Liver (tissue), 3 donors: Measurements from ENCODE around the gene BMP6.

ENCODE experiments used
- ATF3 ChIP-seq: IDR thresholded peaks from 2 replicates; pipeline ENCODE4 v1.6.1; 2016; ENCODE audit warnings: antibody characterized with exemption
- EGR1 ChIP-seq, 2 donors: IDR thresholded peaks; 2 replicates each; pipeline ENCODE4 v1.6.1; 2016 to 2018; ENCODE audit warnings: antibody characterized with exemption in 2 of 2, low read depth in 2 of 2
- GABPA ChIP-seq, 2 donors: IDR thresholded peaks in 1 of 2; conservative IDR thresholded peaks in 1 of 2; 2 replicates each; pipeline ENCODE4 v1.6.1; 2016; ENCODE audit warnings: antibody characterized with exemption in 2 of 2, mild to moderate bottlenecking in 1 of 2, moderate library complexity in 1 of 2
- HNF4A ChIP-seq, 2 donors: conservative IDR thresholded peaks; 2 replicates each; pipeline ENCODE4 v1.6.1; 2016; ENCODE audit warnings: antibody characterized with exemption in 2 of 2, mild to moderate bottlenecking in 2 of 2
- HNF4G ChIP-seq: IDR thresholded peaks from 2 replicates; pipeline ENCODE4 v1.6.1; 2016; ENCODE audit warnings: antibody characterized with exemption
- MAX ChIP-seq: IDR thresholded peaks from 2 replicates; pipeline ENCODE4 v1.6.1; 2016; ENCODE audit warnings: antibody characterized with exemption
- RAD21 ChIP-seq, 2 donors: IDR thresholded peaks; 2 replicates each; pipeline ENCODE4 v1.6.1; 2016; ENCODE audit warnings: antibody characterized with exemption in 2 of 2, mild to moderate bottlenecking in 2 of 2
- RXRA ChIP-seq, 2 donors: IDR thresholded peaks; 2 replicates each; pipeline ENCODE4 v1.6.1; 2017 to 2018; ENCODE audit warnings: antibody characterized with exemption in 2 of 2, mild to moderate bottlenecking in 1 of 2
- SP1 ChIP-seq: IDR thresholded peaks from 2 replicates; pipeline ENCODE4 v1.6.1; 2018; ENCODE audit warnings: antibody characterized with exemption, mild to moderate bottlenecking
- TAF1 ChIP-seq: conservative IDR thresholded peaks from 2 replicates; pipeline ENCODE4 v1.6.1; 2016; ENCODE audit warnings: antibody characterized with exemption, mild to moderate bottlenecking
- YY1 ChIP-seq: IDR thresholded peaks from 2 replicates; pipeline ENCODE4 v1.6.1; 2016; ENCODE audit warnings: antibody characterized with exemption, mild to moderate bottlenecking
- ZBTB33 ChIP-seq: IDR thresholded peaks from 2 replicates; pipeline ENCODE4 v1.6.1; 2016; ENCODE audit warnings: antibody characterized with exemption
- TF ChIP-seq, protein P1 (sequence below): fragments of 150-350 bp; IDR thresholded peaks from 2 replicates; pipeline ENCODE4 v1.5.1; 2017; ENCODE audit warnings: improper control_type of control experiment, low read depth, low read length; ENCODE audit not compliant: missing input control
- TF ChIP-seq, protein P2 (sequence below): IDR thresholded peaks from 2 replicates; pipeline ENCODE4 v1.6.1; 2016; ENCODE audit warnings: antibody characterized with exemption, mild to moderate bottlenecking
- donor health status: healthy.
- donor health status: healthy.

DNA sequence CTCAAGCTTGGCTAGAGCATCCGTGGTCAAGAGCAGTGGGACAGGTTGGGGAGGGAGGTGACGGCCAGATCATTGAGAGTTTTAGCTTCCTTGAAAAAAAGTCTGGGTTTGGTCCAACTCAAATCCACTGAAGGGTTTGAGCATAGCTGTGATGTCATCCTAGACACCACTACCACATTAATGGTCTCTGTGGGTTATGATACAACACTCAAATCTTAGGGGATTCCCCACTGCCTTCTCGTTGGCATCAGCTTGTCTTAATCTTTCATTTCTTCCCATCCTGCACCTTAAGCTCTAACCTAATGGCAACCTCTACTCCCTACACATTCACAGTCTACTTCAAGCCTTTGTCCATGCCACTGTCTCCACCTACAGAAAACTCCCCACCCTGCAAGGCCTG lies 77.3 kb downstream of the BMP6 start:
- TF ChIP-seq SP1 (no peak), ATF3 (no peak), RAD21 (IDR thresholded peaks at IDR 0.05) (no peak), MAX (no peak), ZBTB33 (no peak), YY1 (no peak), HNF4G (no peak), GABPA (IDR thresholded peaks at IDR 0.05 in 1 of 2, conservative IDR thresholded peaks at IDR 0.05 in 1 of 2) (no peak), TAF1 (no peak), HNF4A (conservative IDR thresholded peaks at IDR 0.05) (no peak), EGR1 (IDR thresholded peaks at IDR 0.05; ENCODE audit: low read depth in 2 of 2) (no peak), RXRA (IDR thresholded peaks at IDR 0.05) (no peak)
- TF ChIP-seq, protein P1, sequence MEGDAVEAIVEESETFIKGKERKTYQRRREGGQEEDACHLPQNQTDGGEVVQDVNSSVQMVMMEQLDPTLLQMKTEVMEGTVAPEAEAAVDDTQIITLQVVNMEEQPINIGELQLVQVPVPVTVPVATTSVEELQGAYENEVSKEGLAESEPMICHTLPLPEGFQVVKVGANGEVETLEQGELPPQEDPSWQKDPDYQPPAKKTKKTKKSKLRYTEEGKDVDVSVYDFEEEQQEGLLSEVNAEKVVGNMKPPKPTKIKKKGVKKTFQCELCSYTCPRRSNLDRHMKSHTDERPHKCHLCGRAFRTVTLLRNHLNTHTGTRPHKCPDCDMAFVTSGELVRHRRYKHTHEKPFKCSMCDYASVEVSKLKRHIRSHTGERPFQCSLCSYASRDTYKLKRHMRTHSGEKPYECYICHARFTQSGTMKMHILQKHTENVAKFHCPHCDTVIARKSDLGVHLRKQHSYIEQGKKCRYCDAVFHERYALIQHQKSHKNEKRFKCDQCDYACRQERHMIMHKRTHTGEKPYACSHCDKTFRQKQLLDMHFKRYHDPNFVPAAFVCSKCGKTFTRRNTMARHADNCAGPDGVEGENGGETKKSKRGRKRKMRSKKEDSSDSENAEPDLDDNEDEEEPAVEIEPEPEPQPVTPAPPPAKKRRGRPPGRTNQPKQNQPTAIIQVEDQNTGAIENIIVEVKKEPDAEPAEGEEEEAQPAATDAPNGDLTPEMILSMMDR, result no peak
- TF ChIP-seq, protein P2, sequence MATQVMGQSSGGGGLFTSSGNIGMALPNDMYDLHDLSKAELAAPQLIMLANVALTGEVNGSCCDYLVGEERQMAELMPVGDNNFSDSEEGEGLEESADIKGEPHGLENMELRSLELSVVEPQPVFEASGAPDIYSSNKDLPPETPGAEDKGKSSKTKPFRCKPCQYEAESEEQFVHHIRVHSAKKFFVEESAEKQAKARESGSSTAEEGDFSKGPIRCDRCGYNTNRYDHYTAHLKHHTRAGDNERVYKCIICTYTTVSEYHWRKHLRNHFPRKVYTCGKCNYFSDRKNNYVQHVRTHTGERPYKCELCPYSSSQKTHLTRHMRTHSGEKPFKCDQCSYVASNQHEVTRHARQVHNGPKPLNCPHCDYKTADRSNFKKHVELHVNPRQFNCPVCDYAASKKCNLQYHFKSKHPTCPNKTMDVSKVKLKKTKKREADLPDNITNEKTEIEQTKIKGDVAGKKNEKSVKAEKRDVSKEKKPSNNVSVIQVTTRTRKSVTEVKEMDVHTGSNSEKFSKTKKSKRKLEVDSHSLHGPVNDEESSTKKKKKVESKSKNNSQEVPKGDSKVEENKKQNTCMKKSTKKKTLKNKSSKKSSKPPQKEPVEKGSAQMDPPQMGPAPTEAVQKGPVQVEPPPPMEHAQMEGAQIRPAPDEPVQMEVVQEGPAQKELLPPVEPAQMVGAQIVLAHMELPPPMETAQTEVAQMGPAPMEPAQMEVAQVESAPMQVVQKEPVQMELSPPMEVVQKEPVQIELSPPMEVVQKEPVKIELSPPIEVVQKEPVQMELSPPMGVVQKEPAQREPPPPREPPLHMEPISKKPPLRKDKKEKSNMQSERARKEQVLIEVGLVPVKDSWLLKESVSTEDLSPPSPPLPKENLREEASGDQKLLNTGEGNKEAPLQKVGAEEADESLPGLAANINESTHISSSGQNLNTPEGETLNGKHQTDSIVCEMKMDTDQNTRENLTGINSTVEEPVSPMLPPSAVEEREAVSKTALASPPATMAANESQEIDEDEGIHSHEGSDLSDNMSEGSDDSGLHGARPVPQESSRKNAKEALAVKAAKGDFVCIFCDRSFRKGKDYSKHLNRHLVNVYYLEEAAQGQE, result no peak
